Psoas muscle (tissue), 8 donors: ENCODE measurements around the gene UBAP2L. TPM values are rescaled to one million over a fixed set of nuclear protein-coding genes. Genes with fewer than 3 reads are reported as not detected.
A peak's percentile ranks its signal among the peaks of the same experiment; 100 is the strongest.

Experiments used
- ATAC-seq, 4 donors: fragments of 200-7000 bp; cut with Tn5 transposase; one replicate each; pipeline ENCODE4 v1.9.1; 2020; ENCODE audit warnings: moderate library complexity in 3 of 4, mild to moderate bottlenecking in 2 of 4
- DNase-seq, 2 donors: peaks; one replicate each; pipeline ENCODE4 v3.0.0-alpha.2; 2020
- H3K27ac ChIP-seq: fragments of 200-600 bp; one replicate; pipeline ENCODE4 v1.8.0; 2022
- H3K27me3 ChIP-seq, 3 donors: fragments of 200-600 bp in 1 of 3; one replicate each; pipeline versions ENCODE4 v1.6.1 to v1.8.0; 2013 to 2022; ENCODE audit warnings: low read length in 2 of 3, mild to moderate bottlenecking in 2 of 3, moderate library complexity in 1 of 3; ENCODE audit not compliant: insufficient read depth in 3 of 3
- H3K36me3 ChIP-seq, 2 donors: fragments of 200-600 bp in 1 of 2; one replicate each; pipeline versions ENCODE4 v1.6.1 to v1.8.0; 2013 to 2022; ENCODE audit warnings: low read depth in 1 of 2, mild to moderate bottlenecking in 1 of 2, moderate library complexity in 1 of 2; ENCODE audit not compliant: insufficient read depth in 1 of 2
- H3K4me1 ChIP-seq: fragments of 200-600 bp; one replicate; pipeline ENCODE4 v1.8.0; 2022
- H3K4me3 ChIP-seq: fragments of 200-600 bp; one replicate; pipeline ENCODE4 v1.8.0; 2022; ENCODE audit warnings: mild to moderate bottlenecking
- H3K9me3 ChIP-seq: fragments of 200-600 bp; one replicate; pipeline ENCODE4 v1.8.0; 2022
- WGBS, 3 donors: extraction: QIAGEN DNeasy Blood & Tissue Kit; methylation state at CpG; one replicate each; pipeline versions ENCODE4 v1.1.6 to v1.1.7; 2013; 5-methylcytosine and 5-hydroxymethylcytosine counted together
- intact Hi-C, 2 donors: fragments of 100-400 bp; cut with DNase I; formaldehyde crosslinking; loops; one replicate each; pipeline versions ENCODE4 v1.11.0 to v1.14.2; 2022
- long read RNA-seq, 2 donors: library from polyadenylated mRNA; unstranded; transcript quantifications; one replicate each; pipeline ENCODE4 v2.0.0, GENCODE V29; 2021
- polyA plus RNA-seq, 3 donors: library from polyadenylated mRNA; stranded (reverse); fragments of 200-250 nt; gene quantifications; one replicate each; pipeline ENCODE4 v1.2.3, GENCODE V29; 2013
- total RNA-seq, 4 donors: library from RNA; stranded (reverse); fragmentation: NEBNext Ultra II Directional in 2 of 4; extraction: Animal tissue kit (Norgen Biotek cat#: 25700) in 2 of 4; gene quantifications; one replicate each; pipeline versions ENCODE4 v1.2.1 to v1.2.4, GENCODE V29; 2021 to 2023
- TF ChIP-seq, protein P1 (sequence below): fragments of 200-600 bp; IDR thresholded peaks from one replicate; pipeline ENCODE4 v1.8.0; 2022; ENCODE audit warnings: antibody characterized with exemption
- donor health status: healthy with polysubstance abuse.
- donor health status: DM: no; HTN: no; CAD: no; lungs with moderate emphysema.
- donor health status: Bipolar disorder and iron deficiency.
- donor health status: healthy.
- donor health status: DM: yes; HTN: yes; CAD: no.
- donor health status: DM: no; HTN: no; CAD: no.
- donor health status: DM: no; HTN: no; CAD: no.
- donor health status: DM: yes; HTN: yes; CAD: no.

UBAP2L gene, protein sequence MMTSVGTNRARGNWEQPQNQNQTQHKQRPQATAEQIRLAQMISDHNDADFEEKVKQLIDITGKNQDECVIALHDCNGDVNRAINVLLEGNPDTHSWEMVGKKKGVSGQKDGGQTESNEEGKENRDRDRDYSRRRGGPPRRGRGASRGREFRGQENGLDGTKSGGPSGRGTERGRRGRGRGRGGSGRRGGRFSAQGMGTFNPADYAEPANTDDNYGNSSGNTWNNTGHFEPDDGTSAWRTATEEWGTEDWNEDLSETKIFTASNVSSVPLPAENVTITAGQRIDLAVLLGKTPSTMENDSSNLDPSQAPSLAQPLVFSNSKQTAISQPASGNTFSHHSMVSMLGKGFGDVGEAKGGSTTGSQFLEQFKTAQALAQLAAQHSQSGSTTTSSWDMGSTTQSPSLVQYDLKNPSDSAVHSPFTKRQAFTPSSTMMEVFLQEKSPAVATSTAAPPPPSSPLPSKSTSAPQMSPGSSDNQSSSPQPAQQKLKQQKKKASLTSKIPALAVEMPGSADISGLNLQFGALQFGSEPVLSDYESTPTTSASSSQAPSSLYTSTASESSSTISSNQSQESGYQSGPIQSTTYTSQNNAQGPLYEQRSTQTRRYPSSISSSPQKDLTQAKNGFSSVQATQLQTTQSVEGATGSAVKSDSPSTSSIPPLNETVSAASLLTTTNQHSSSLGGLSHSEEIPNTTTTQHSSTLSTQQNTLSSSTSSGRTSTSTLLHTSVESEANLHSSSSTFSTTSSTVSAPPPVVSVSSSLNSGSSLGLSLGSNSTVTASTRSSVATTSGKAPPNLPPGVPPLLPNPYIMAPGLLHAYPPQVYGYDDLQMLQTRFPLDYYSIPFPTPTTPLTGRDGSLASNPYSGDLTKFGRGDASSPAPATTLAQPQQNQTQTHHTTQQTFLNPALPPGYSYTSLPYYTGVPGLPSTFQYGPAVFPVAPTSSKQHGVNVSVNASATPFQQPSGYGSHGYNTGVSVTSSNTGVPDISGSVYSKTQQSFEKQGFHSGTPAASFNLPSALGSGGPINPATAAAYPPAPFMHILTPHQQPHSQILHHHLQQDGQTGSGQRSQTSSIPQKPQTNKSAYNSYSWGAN
- 100 to 1,000 TPM in 1 of 4 donors, 10 to 100 TPM in 3; 83.9 to 121 (median 87.5) TPM for total RNA-seq
- polyA plus RNA-seq: 10 to 100 TPM; 45.8 to 92.0 (median 81.9) TPM
- long read RNA-seq, donor 1, partial matches to known transcripts: 10 of 26 reads
- long read RNA-seq, donor 1, other reads (novel, unspliced or antisense): 16 of 26 reads
- long read RNA-seq, donor 2, partial matches to known transcripts: 17 of 60 reads
- long read RNA-seq, donor 2, other reads (novel, unspliced or antisense): 43 of 60 reads

DNA sequence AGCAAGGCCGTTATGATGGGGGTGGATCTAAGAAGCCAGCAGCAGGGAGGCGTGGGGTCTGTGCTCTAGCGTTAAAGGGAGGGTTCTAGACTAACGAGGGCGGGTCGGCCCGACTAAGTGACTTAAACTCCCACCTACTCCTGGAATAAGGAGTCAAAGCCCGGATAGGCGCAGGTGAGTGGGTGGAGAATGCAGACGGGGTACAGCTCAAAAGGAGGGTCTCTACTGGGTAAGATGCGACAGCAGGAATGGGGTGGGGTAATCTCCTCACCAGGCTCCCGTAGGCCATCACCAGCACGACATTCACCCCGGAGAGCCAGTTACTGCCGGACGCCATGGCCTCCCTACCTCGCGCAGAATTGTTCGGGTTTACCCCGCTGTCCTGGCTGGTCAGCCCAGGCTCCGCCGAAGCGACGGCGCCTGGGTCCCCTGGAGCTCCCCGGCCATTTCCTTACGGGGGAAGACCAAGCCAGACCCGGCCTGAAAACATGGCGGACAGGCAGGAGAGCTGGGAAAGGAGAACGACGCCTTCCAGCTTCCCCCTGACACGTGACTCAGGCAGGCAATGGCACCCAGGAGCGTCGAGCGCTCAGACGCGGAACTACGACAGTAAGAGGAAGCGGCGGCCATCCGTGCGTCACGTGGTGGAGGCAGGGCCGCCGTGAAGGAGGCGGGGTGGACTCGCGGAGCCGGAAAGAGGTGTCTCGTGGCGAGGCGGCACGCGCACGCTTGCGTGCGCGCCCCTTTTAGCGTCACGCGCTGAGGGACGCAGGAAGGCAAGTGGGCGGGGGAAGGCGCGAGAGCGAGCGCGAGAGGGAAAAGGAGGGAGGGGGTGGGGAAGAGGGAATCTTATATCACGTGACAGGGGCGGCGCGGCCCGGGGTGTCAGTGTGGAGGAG lies at the start of gene UBAP2L:
TSS of gene UBAP2L (plus strand) at position 885 of the 899 bp plus-strand sequence. CDS start 4,169 bp downstream, outside the sequence.
- 0 to 1% (median 0%) methylated on average over 62 to 73 of the region's 73 CpGs for WGBS, 3 donors
- H3K9me3 ChIP-seq: no peaks in the 10 kb centered on the region
- TF ChIP-seq, protein P1, sequence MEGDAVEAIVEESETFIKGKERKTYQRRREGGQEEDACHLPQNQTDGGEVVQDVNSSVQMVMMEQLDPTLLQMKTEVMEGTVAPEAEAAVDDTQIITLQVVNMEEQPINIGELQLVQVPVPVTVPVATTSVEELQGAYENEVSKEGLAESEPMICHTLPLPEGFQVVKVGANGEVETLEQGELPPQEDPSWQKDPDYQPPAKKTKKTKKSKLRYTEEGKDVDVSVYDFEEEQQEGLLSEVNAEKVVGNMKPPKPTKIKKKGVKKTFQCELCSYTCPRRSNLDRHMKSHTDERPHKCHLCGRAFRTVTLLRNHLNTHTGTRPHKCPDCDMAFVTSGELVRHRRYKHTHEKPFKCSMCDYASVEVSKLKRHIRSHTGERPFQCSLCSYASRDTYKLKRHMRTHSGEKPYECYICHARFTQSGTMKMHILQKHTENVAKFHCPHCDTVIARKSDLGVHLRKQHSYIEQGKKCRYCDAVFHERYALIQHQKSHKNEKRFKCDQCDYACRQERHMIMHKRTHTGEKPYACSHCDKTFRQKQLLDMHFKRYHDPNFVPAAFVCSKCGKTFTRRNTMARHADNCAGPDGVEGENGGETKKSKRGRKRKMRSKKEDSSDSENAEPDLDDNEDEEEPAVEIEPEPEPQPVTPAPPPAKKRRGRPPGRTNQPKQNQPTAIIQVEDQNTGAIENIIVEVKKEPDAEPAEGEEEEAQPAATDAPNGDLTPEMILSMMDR: no peak
- DNase-seq (peak; percentile 100), ATAC-seq (peak; percentile 95 to 97 (median 96))
- H3K36me3 ChIP-seq: peaks cover 6 to 39% of the 10 kb centered on the region in 2 donors
- intact Hi-C loops: loop anchor here in 1 of 2 donors (5.0 kb wide), 1 partner anchor 337 kb away; the partner anchor contains the start of gene UBE2Q1
- peaks cover 54% of the 10 kb centered on the region for H3K4me1 ChIP-seq
- peak within 1 kb of the TSS; percentile 96 for H3K4me3 ChIP-seq
- H3K27me3 ChIP-seq: no peaks in the 10 kb centered on the region
- H3K27ac ChIP-seq: peak within 1 kb of the TSS; percentile 99

DNA sequence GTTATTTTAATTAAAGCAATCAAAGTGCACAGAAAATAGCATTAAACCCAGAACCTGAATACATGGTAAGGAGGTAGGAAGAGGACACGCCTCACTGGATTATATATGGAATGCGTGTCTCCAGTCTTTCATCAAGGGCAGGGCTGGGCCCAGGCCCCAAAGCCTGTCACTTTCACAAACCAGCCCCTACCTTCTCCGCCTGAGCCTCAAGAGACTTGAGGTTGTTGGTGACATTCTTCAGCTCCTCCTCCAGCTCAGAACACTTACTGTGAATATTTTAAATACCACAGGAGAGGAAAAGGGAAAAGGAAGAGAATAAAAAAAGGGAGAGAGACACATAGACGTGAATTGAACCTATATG lies 49.6 kb upstream of the UBAP2L start:
- intact Hi-C loops: no loop called here
- H3K4me1 ChIP-seq: peaks cover 13% of the 10 kb centered on the region
- TF ChIP-seq, protein P1: no peak
- H3K4me3 ChIP-seq: no peak overlapping the region
- 75 to 86% (median 83%) methylated on average over 4 of the region's 4 CpGs for whole genome bisulfite sequencing, 3 donors
- ATAC-seq: no peak
- peaks cover 40 to 100% of the 10 kb centered on the region in 2 donors for H3K36me3 ChIP-seq
- H3K27ac ChIP-seq: peak overlapping the region; percentile 5
- no peak for DNase-seq
- H3K27me3 ChIP-seq: no peaks in the 10 kb centered on the region
- no peaks in the 10 kb centered on the region for H3K9me3 ChIP-seq

DNA sequence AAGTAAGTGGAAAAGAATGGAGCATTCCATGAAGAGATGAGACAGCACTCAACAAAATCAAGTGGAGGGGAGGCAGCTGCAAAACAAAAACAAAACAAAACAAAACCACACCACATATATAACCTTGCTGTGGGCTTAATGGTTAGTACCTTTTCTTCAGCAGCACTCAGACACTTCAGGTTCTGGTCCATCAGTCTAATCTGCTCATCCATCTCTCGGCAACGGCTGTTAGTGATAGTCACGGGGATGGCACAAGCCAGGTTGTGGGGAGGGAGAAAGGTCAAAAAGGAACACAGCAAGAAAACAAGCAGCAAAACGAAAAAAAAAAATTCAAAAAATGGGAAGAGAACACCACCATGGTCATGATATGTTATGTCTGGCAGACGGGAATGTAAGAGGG lies 48.9 kb upstream of the UBAP2L start:
- Histone ChIP-seq H3K27me3 (no peaks in the 10 kb centered on the region), H3K36me3 (peaks cover 42 to 99% of the 10 kb centered on the region in 2 donors), H3K9me3 (no peaks in the 10 kb centered on the region), H3K4me3 (no peak overlapping the region), H3K4me1 (peaks cover 20% of the 10 kb centered on the region), H3K27ac (peak overlapping the region; percentile 5)
- intact Hi-C loops: no loop called here
- TF ChIP-seq, protein P1: no peak
- ATAC-seq: no peak
- no peak for DNase-seq
- WGBS, 3 donors: 75 to 78% (median 76%) methylated on average over 5 of the region's 5 CpGs

DNA sequence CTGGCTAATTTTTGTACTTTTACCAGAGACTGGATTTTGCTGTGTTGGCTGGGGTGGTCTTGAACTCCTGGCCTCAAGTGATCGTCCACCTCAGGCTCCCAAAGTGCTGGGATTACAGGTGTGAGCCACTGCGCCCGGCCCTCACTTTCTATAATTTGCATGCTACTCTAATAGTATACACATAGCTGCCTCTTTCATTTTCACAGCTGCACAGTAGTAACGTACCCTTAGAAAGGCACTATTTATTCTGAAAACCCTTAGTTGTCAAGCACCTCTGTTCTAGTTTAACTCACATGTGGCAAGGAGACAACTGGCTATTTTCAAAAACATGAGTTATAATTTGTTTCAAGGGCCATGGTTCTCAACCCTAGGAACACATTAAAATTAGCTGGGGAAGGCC lies 46.1 kb upstream of the UBAP2L start:
- TF ChIP-seq, protein P1: no peak
- H3K4me1 ChIP-seq: peaks cover 46% of the 10 kb centered on the region
- H3K36me3 ChIP-seq: peaks cover 40 to 95% of the 10 kb centered on the region in 2 donors
- 83 to 98% (median 87%) methylated on average over 4 of the region's 4 CpGs for WGBS, 3 donors
- no peak overlapping the region for H3K27ac ChIP-seq
- intact Hi-C loops: no loop called here
- no peaks in the 10 kb centered on the region for H3K27me3 ChIP-seq
- ATAC-seq: no peak
- no peak for DNase-seq
- no peak overlapping the region for H3K4me3 ChIP-seq
- H3K9me3 ChIP-seq: no peaks in the 10 kb centered on the region
